Immature natural killer cell (primary cell): ENCODE measurements around the gene PPM1H. TPM values are rescaled to one million over a fixed set of nuclear protein-coding genes. Genes with fewer than 3 reads are reported as not detected.

Experiments
- DNase-seq, 3 donors: peaks; one replicate each; pipeline ENCODE4 v3.0.0; 2022; ENCODE audit warnings: mixed read lengths in 1 of 3
- H3K27ac Mint-ChIP-seq, 6 donors: one replicate each; pipeline ENCODE4 v1.8.0; 2020; ENCODE audit warnings: mixed read lengths in 6 of 6, mild to moderate bottlenecking in 5 of 6, inconsistent platforms in 4 of 6, moderate library complexity in 3 of 6
- H3K27me3 Mint-ChIP-seq, 3 donors: one replicate each; pipeline ENCODE4 v1.8.0; 2020 to 2021; ENCODE audit warnings: low read depth in 3 of 3, mild to moderate bottlenecking in 3 of 3, mixed read lengths in 3 of 3, moderate library complexity in 3 of 3, inconsistent platforms in 1 of 3
- H3K36me3 Mint-ChIP-seq, 3 donors: one replicate each; pipeline ENCODE4 v1.8.0; 2020; ENCODE audit warnings: mixed read lengths in 3 of 3, inconsistent platforms in 2 of 3, mild to moderate bottlenecking in 2 of 3
- H3K4me1 Mint-ChIP-seq, 2 donors: one replicate each; pipeline ENCODE4 v1.8.0; 2020; ENCODE audit warnings: inconsistent platforms in 2 of 2, mild to moderate bottlenecking in 2 of 2, mixed read lengths in 2 of 2, moderate library complexity in 1 of 2
- H3K4me3 Mint-ChIP-seq, 5 donors: one replicate each; pipeline ENCODE4 v1.8.0; 2020; ENCODE audit warnings: mild to moderate bottlenecking in 5 of 5, mixed read lengths in 5 of 5, inconsistent platforms in 3 of 5, moderate library complexity in 3 of 5
- H3K9me3 Mint-ChIP-seq, 6 donors: one replicate each; pipeline ENCODE4 v1.8.0; 2020; ENCODE audit warnings: mild to moderate bottlenecking in 6 of 6, mixed read lengths in 6 of 6, inconsistent platforms in 4 of 6, moderate library complexity in 3 of 6
- polyA plus RNA-seq, 3 donors: library from polyadenylated mRNA; unstranded; fragments of 300-500 nt; fragmentation: Illumina TruSeq; gene quantifications; one replicate each; pipeline ENCODE4 v1.2.3, GENCODE V29; 2021

PPM1H gene
- polyA plus RNA-seq, 3 donors from 2014 or later: 0.50 TPM; not detected in 2

- Mint-ChIP-seq H3K4me3 (no peak overlapping the region), H3K4me1 (no peaks in the 10 kb centered on the region), H3K27ac (no peak overlapping the region), H3K27me3 (peaks cover 0 to 4% (median 1%) of the 10 kb centered on the region in 3 donors), H3K36me3 (no peaks in the 10 kb centered on the region), H3K9me3 (no peaks in the 10 kb centered on the region)
- DNase-seq: no peak
Observed at GRCh38 chr12:62701492-62701891, 233.5 kb downstream of the PPM1H start.

GRCh38 chr12:62700091-62700880 is 234.7 kb downstream of the PPM1H start:
- DNase-seq: no peak
- Mint-ChIP-seq H3K4me1 (no peaks in the 10 kb centered on the region), H3K9me3 (peaks cover 0 to 1% (median 0%) of the 10 kb centered on the region in 6 donors), H3K27me3 (peaks cover 0 to 6% (median 2%) of the 10 kb centered on the region in 3 donors), H3K27ac (no peak overlapping the region), H3K4me3 (no peak overlapping the region), H3K36me3 (no peaks in the 10 kb centered on the region)

GRCh38 chr12:62698701-62699101 is 236.2 kb downstream of the PPM1H start:
- Mint-ChIP-seq H3K9me3 (peaks cover 0 to 1% (median 0%) of the 10 kb centered on the region in 6 donors), H3K36me3 (no peaks in the 10 kb centered on the region), H3K4me1 (no peaks in the 10 kb centered on the region), H3K27me3 (peaks cover 0 to 6% (median 2%) of the 10 kb centered on the region in 3 donors), H3K27ac (no peak overlapping the region), H3K4me3 (no peak overlapping the region)
- DNase-seq: no peak

GRCh38 chr12:62697893-62698292 is 237.1 kb downstream of the PPM1H start:
- no peaks in the 10 kb centered on the region for H3K4me1 Mint-ChIP-seq
- peaks cover 2 to 5% (median 5%) of the 10 kb centered on the region in 3 donors for H3K27me3 Mint-ChIP-seq
- no peak for DNase-seq
- no peak overlapping the region for H3K27ac Mint-ChIP-seq
- peaks cover 0 to 1% (median 0%) of the 10 kb centered on the region in 6 donors for H3K9me3 Mint-ChIP-seq
- H3K36me3 Mint-ChIP-seq: no peaks in the 10 kb centered on the region
- H3K4me3 Mint-ChIP-seq: no peak overlapping the region

GRCh38 chr12:62695696-62696095 is 239.3 kb downstream of the PPM1H start:
- H3K36me3 Mint-ChIP-seq: no peaks in the 10 kb centered on the region
- DNase-seq: no peak
- H3K27ac Mint-ChIP-seq: no peak overlapping the region
- peaks cover 0 to 1% (median 0%) of the 10 kb centered on the region in 6 donors for H3K9me3 Mint-ChIP-seq
- no peak overlapping the region for H3K4me3 Mint-ChIP-seq
- peaks cover 2 to 5% (median 2%) of the 10 kb centered on the region in 3 donors for H3K27me3 Mint-ChIP-seq
- no peaks in the 10 kb centered on the region for H3K4me1 Mint-ChIP-seq

- no peak overlapping the region for H3K4me3 Mint-ChIP-seq
- DNase-seq: no peak
- no peak overlapping the region for H3K27ac Mint-ChIP-seq
- H3K4me1 Mint-ChIP-seq: no peaks in the 10 kb centered on the region
- peaks cover 0 to 1% (median 0%) of the 10 kb centered on the region in 6 donors for H3K9me3 Mint-ChIP-seq
- H3K36me3 Mint-ChIP-seq: no peaks in the 10 kb centered on the region
- peaks cover 2 to 5% (median 2%) of the 10 kb centered on the region in 3 donors for H3K27me3 Mint-ChIP-seq
Observed at GRCh38 chr12:62694632-62695031, 240.3 kb downstream of the PPM1H start.

GRCh38 chr12:62694116-62694515 is 240.8 kb downstream of the PPM1H start:
- DNase-seq: no peak
- H3K36me3 Mint-ChIP-seq: no peaks in the 10 kb centered on the region
- H3K9me3 Mint-ChIP-seq: peaks cover 0 to 1% (median 0%) of the 10 kb centered on the region in 6 donors
- H3K27ac Mint-ChIP-seq: no peak overlapping the region
- peaks cover 2 to 5% (median 2%) of the 10 kb centered on the region in 3 donors for H3K27me3 Mint-ChIP-seq
- no peak overlapping the region for H3K4me3 Mint-ChIP-seq
- H3K4me1 Mint-ChIP-seq: no peaks in the 10 kb centered on the region

GRCh38 chr12:62693376-62694050 is 241.4 kb downstream of the PPM1H start:
- DNase-seq: no peak
- peaks cover 0 to 1% (median 0%) of the 10 kb centered on the region in 6 donors for H3K9me3 Mint-ChIP-seq
- H3K36me3 Mint-ChIP-seq: no peaks in the 10 kb centered on the region
- no peak overlapping the region for H3K4me3 Mint-ChIP-seq
- H3K27ac Mint-ChIP-seq: no peak overlapping the region
- peaks cover 2 to 5% (median 2%) of the 10 kb centered on the region in 3 donors for H3K27me3 Mint-ChIP-seq
- H3K4me1 Mint-ChIP-seq: no peaks in the 10 kb centered on the region

- Mint-ChIP-seq H3K4me3 (no peak overlapping the region), H3K9me3 (peaks cover 0 to 1% (median 0%) of the 10 kb centered on the region in 6 donors), H3K27ac (no peak overlapping the region), H3K4me1 (no peaks in the 10 kb centered on the region), H3K36me3 (no peaks in the 10 kb centered on the region), H3K27me3 (peaks cover 2 to 5% (median 2%) of the 10 kb centered on the region in 3 donors)
- DNase-seq: no peak
Observed at GRCh38 chr12:62692884-62693283, 242.1 kb downstream of the PPM1H start.

GRCh38 chr12:62691309-62691708 is 243.6 kb downstream of the PPM1H start:
- Mint-ChIP-seq H3K36me3 (no peaks in the 10 kb centered on the region), H3K9me3 (peaks cover 0 to 1% (median 0%) of the 10 kb centered on the region in 6 donors), H3K4me1 (no peaks in the 10 kb centered on the region), H3K27me3 (peaks cover 2 to 5% (median 2%) of the 10 kb centered on the region in 3 donors), H3K27ac (no peak overlapping the region), H3K4me3 (no peak overlapping the region)
- DNase-seq: no peak

GRCh38 chr12:62689042-62689839 is 245.7 kb downstream of the PPM1H start:
- no peak overlapping the region for H3K27ac Mint-ChIP-seq
- no peaks in the 10 kb centered on the region for H3K36me3 Mint-ChIP-seq
- H3K4me3 Mint-ChIP-seq: no peak overlapping the region
- no peak for DNase-seq
- H3K27me3 Mint-ChIP-seq: peaks cover 0 to 3% (median 2%) of the 10 kb centered on the region in 3 donors
- no peaks in the 10 kb centered on the region for H3K4me1 Mint-ChIP-seq
- H3K9me3 Mint-ChIP-seq: no peaks in the 10 kb centered on the region

GRCh38 chr12:62686938-62687337 is 248.0 kb downstream of the PPM1H start:
- DNase-seq: no peak
- H3K27me3 Mint-ChIP-seq: no peaks in the 10 kb centered on the region
- H3K36me3 Mint-ChIP-seq: no peaks in the 10 kb centered on the region
- H3K27ac Mint-ChIP-seq: no peak overlapping the region
- no peak overlapping the region for H3K4me3 Mint-ChIP-seq
- H3K4me1 Mint-ChIP-seq: no peaks in the 10 kb centered on the region
- no peaks in the 10 kb centered on the region for H3K9me3 Mint-ChIP-seq

GRCh38 chr12:62684570-62685295 is 250.2 kb downstream of the PPM1H start:
- DNase-seq: no peak
- H3K27ac Mint-ChIP-seq: no peak overlapping the region
- H3K9me3 Mint-ChIP-seq: no peaks in the 10 kb centered on the region
- H3K27me3 Mint-ChIP-seq: peaks cover 0 to 4% (median 0%) of the 10 kb centered on the region in 3 donors
- H3K4me3 Mint-ChIP-seq: no peak overlapping the region
- no peaks in the 10 kb centered on the region for H3K4me1 Mint-ChIP-seq
- no peaks in the 10 kb centered on the region for H3K36me3 Mint-ChIP-seq
